MM.1S (cell line): ENCODE data around the gene ITGB1.

Experiments used
- EZH2phosphoT487 ChIP-seq: fragments of 300-600 bp; sonication (generic); IDR thresholded peaks from 2 replicates; pipeline ENCODE4 v1.6.1; 2018; ENCODE audit warnings: antibody characterized with exemption, low read length
- TF ChIP-seq, protein P1 (sequence below): fragments of 300-600 bp; sonication (generic); IDR thresholded peaks from 2 replicates; pipeline ENCODE4 v1.5.1; 2016; ENCODE audit warnings: antibody characterized with exemption, low read length, mixed read lengths

DNA sequence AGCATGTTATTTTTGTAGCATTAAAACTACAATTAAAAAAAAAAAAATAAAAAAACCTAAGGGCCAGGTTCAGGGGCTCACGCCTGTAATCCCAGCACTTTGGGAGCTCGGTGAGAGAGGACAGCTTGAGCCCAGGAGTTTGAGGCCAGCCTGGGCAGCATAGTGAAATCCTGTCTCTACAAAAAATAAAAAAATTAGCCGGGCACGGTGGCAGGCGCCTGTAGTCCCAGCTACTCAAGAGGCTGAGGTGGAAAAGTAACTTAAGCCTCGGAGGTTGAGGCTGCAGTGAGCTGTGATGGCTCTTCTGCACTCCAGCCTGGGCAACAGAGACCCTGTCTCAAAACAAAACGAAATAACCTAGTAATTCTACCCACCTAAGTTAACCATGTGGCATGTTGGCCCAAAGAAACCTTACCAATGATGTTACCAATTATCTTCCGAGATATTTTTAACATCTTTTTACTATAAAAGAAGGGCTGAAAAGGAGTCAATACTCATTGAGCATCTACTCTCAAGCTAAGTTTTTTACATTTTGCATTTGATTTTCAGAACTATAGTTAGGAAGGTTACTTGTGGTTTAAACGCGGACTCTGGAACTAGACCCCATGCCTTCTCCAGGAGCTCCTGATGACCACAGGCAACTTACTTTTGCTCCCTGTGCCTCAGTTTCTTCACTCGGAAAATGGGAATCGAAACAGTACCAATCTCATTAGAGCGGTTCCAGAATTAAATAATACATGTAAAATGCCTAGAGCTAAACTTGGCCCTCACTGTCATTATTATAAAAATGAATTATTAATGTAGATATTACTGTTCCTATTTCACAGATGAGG lies 1.4 kb downstream of the ITGB1 start:
- TF ChIP-seq, protein P1, sequence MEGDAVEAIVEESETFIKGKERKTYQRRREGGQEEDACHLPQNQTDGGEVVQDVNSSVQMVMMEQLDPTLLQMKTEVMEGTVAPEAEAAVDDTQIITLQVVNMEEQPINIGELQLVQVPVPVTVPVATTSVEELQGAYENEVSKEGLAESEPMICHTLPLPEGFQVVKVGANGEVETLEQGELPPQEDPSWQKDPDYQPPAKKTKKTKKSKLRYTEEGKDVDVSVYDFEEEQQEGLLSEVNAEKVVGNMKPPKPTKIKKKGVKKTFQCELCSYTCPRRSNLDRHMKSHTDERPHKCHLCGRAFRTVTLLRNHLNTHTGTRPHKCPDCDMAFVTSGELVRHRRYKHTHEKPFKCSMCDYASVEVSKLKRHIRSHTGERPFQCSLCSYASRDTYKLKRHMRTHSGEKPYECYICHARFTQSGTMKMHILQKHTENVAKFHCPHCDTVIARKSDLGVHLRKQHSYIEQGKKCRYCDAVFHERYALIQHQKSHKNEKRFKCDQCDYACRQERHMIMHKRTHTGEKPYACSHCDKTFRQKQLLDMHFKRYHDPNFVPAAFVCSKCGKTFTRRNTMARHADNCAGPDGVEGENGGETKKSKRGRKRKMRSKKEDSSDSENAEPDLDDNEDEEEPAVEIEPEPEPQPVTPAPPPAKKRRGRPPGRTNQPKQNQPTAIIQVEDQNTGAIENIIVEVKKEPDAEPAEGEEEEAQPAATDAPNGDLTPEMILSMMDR: no peak
- no peak for TF ChIP-seq EZH2phosphoT487
